Stomach (tissue), 4 donors: ENCODE measurements around the gene UNC45B.

Experiments
- EP300 ChIP-seq: sonication (generic); formaldehyde crosslinking; IDR thresholded peaks from one replicate; pipeline ENCODE4 v1.6.1; 2017; ENCODE audit warnings: antibody characterized with exemption
- POLR2A ChIP-seq, 4 donors: fragments of 450-650 bp; IDR thresholded peaks; one replicate each; pipeline ENCODE4 v1.6.1; 2016; ENCODE audit warnings: antibody characterized with exemption in 4 of 4, control low read depth in 2 of 4, mild to moderate bottlenecking in 1 of 4, moderate library complexity in 1 of 4
- POLR2AphosphoS5 ChIP-seq, 3 donors: sonication (generic); formaldehyde crosslinking; IDR thresholded peaks; one replicate each; pipeline ENCODE4 v1.6.1; 2016; ENCODE audit warnings: antibody characterized with exemption in 3 of 3
- TF ChIP-seq, protein P1 (sequence below), 7 experiments: fragments of 450-650 bp in 4 of 7; fragments of 200-600 bp in 3 of 7; sonication (generic) in 3 of 7; IDR thresholded peaks; one replicate each; pipeline ENCODE4 v1.5.1; 2016 to 2019; ENCODE audit warnings: antibody characterized with exemption in 7 of 7, control low read depth in 2 of 7, mild to moderate bottlenecking in 1 of 7

DNA sequence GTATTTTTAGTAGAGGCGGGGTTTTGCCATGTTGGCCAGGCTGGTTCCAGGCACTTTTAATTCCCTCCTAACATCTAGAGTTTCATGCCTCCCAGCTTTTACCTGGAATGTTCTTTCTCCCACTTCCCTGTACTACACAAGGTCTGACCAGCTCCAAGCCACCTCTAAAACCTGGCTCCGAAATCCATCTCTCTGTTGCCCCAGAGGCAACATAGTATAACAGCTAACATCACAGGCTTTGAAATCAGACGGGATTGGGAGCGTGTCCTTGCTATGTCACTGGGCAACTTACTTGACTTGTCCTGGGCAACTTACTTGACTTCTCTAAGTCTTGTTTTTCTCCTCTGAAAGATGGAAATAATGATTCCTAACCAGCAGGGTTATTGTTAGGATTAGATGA, 15.1 kb downstream of the UNC45B start:
- TF ChIP-seq, protein P1, sequence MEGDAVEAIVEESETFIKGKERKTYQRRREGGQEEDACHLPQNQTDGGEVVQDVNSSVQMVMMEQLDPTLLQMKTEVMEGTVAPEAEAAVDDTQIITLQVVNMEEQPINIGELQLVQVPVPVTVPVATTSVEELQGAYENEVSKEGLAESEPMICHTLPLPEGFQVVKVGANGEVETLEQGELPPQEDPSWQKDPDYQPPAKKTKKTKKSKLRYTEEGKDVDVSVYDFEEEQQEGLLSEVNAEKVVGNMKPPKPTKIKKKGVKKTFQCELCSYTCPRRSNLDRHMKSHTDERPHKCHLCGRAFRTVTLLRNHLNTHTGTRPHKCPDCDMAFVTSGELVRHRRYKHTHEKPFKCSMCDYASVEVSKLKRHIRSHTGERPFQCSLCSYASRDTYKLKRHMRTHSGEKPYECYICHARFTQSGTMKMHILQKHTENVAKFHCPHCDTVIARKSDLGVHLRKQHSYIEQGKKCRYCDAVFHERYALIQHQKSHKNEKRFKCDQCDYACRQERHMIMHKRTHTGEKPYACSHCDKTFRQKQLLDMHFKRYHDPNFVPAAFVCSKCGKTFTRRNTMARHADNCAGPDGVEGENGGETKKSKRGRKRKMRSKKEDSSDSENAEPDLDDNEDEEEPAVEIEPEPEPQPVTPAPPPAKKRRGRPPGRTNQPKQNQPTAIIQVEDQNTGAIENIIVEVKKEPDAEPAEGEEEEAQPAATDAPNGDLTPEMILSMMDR (IDR thresholded peaks at IDR 0.05), result no peak
- TF ChIP-seq POLR2AphosphoS5 (IDR thresholded peaks at IDR 0.05) (no peak), POLR2A (IDR thresholded peaks at IDR 0.05) (no peak), EP300 (no peak)
